H9 (cell line): ENCODE results near the gene LCP1. TPM values are rescaled to one million over a fixed set of nuclear protein-coding genes. Genes with fewer than 3 reads are reported as not detected.

Experiments
- DNase-seq: peaks from one replicate; pipeline ENCODE4 v3.0.0-alpha.2; 2017
- H2AFZ ChIP-seq: one replicate; pipeline ENCODE4 v1.6.1; 2013; ENCODE audit warnings: mild to moderate bottlenecking, low read length, control low read depth, moderate library complexity
- H2AK5ac ChIP-seq: 2 replicates; pipeline ENCODE4 v1.6.1; 2013; ENCODE audit warnings: low read length, control low read depth, mixed read lengths; ENCODE audit not compliant: insufficient read length
- H2BK120ac ChIP-seq: one replicate; pipeline ENCODE4 v1.6.1; 2013; ENCODE audit warnings: low read depth, mild to moderate bottlenecking, low read length, control low read depth, inconsistent platforms; ENCODE audit not compliant: poor library complexity, severe bottlenecking
- H2BK12ac ChIP-seq: 2 replicates; pipeline ENCODE4 v1.6.1; 2013; ENCODE audit warnings: low read length, control low read depth, mixed read lengths, low read depth; ENCODE audit not compliant: insufficient read length
- H2BK15ac ChIP-seq: 2 replicates; pipeline ENCODE4 v1.6.1; 2013; ENCODE audit warnings: low read depth, low read length, control low read depth
- H2BK20ac ChIP-seq: one replicate; pipeline ENCODE4 v1.6.1; 2013; ENCODE audit warnings: low read depth, mild to moderate bottlenecking, low read length, control low read depth, inconsistent platforms; ENCODE audit not compliant: poor library complexity, severe bottlenecking
- H2BK5ac ChIP-seq: 2 replicates; pipeline ENCODE4 v1.6.1; 2013; ENCODE audit warnings: low read length, control low read depth, mixed read lengths; ENCODE audit not compliant: insufficient read length
- H3K14ac ChIP-seq: 2 replicates; pipeline ENCODE4 v1.6.1; 2013; ENCODE audit warnings: low read length, control low read depth; ENCODE audit not compliant: insufficient read depth
- H3K18ac ChIP-seq: 2 replicates; pipeline ENCODE4 v1.6.1; 2013; ENCODE audit warnings: low read depth, mild to moderate bottlenecking, mixed read lengths, low read length, control low read depth; ENCODE audit not compliant: insufficient read length
- H3K23ac ChIP-seq: 2 replicates; pipeline ENCODE4 v1.6.1; 2013; ENCODE audit warnings: low read length, control low read depth, mixed read lengths, low read depth; ENCODE audit not compliant: insufficient read length
- H3K23me2 ChIP-seq: 2 replicates; pipeline ENCODE4 v1.6.1; 2013; ENCODE audit warnings: low read depth, mild to moderate bottlenecking, mixed read lengths, low read length, control low read depth; ENCODE audit not compliant: insufficient read length, poor library complexity, severe bottlenecking
- H3K27ac ChIP-seq: 2 replicates; pipeline ENCODE4 v1.5.1; 2013; ENCODE audit warnings: low read length, control low read depth, mixed read lengths, low read depth; ENCODE audit not compliant: insufficient read length
- H3K27me3 ChIP-seq: 2 replicates; pipeline ENCODE4 v1.6.1; 2013; ENCODE audit warnings: low read length, control low read depth, inconsistent platforms; ENCODE audit not compliant: insufficient read depth
- H3K4ac ChIP-seq: 2 replicates; pipeline ENCODE4 v1.6.1; 2013; ENCODE audit warnings: low read depth, mild to moderate bottlenecking, control low read depth, inconsistent platforms, low read length, moderate library complexity
- H3K4me1 ChIP-seq: 2 replicates; pipeline ENCODE4 v1.6.1; 2013; ENCODE audit warnings: low read length, control low read depth, inconsistent platforms; ENCODE audit not compliant: insufficient read depth
- H3K4me2 ChIP-seq: 2 replicates; pipeline ENCODE4 v1.6.1; 2013; ENCODE audit warnings: low read length, control low read depth, mixed read lengths; ENCODE audit not compliant: insufficient read length, insufficient read depth
- H3K56ac ChIP-seq: 2 replicates; pipeline ENCODE4 v1.6.1; 2013; ENCODE audit warnings: low read depth, mild to moderate bottlenecking, mixed read lengths, low read length, control low read depth; ENCODE audit not compliant: insufficient read length
- H3K79me1 ChIP-seq: 2 replicates; pipeline ENCODE4 v1.6.1; 2013; ENCODE audit warnings: low read depth, mild to moderate bottlenecking, moderate library complexity, low read length, control low read depth, inconsistent platforms; ENCODE audit not compliant: insufficient read depth, poor library complexity, severe bottlenecking
- H3K79me2 ChIP-seq: 2 replicates; pipeline ENCODE4 v1.6.1; 2013; ENCODE audit warnings: low read length, control low read depth, inconsistent platforms; ENCODE audit not compliant: insufficient read depth
- H3K9ac ChIP-seq: 2 replicates; pipeline ENCODE4 v1.6.1; 2013; ENCODE audit warnings: low read length, control low read depth, mixed read lengths; ENCODE audit not compliant: insufficient read length; ENCODE audit errors: extremely low read depth
- H3K9me3 ChIP-seq: one replicate; pipeline ENCODE4 v1.6.1; 2013; ENCODE audit warnings: low read depth, low read length, inconsistent platforms; ENCODE audit not compliant: control insufficient read depth
- H3T11ph ChIP-seq: one replicate; pipeline ENCODE4 v1.6.1; 2013; ENCODE audit warnings: mild to moderate bottlenecking, low read length, control low read depth, inconsistent platforms
- H4K20me1 ChIP-seq: one replicate; pipeline ENCODE4 v1.6.1; 2013; ENCODE audit not compliant: control insufficient read depth, insufficient read length, insufficient read depth
- H4K5ac ChIP-seq: 2 replicates; pipeline ENCODE4 v1.6.1; 2013; ENCODE audit warnings: low read depth, mild to moderate bottlenecking, mixed read lengths, low read length, control low read depth; ENCODE audit not compliant: insufficient read length
- H4K8ac ChIP-seq: replicated peaks from 2 replicates; pipeline ENCODE4 v1.6.1; 2013; ENCODE audit warnings: low read length, control low read depth, mixed read lengths, low read depth; ENCODE audit not compliant: insufficient read length
- H4K91ac ChIP-seq: 2 replicates; pipeline ENCODE4 v1.6.1; 2013; ENCODE audit warnings: low read depth, mild to moderate bottlenecking, moderate library complexity, mixed read lengths, low read length, control low read depth; ENCODE audit not compliant: insufficient read length
- H3K27ac Mint-ChIP-seq, 3 experiments: 2 replicates in 2 of 3; 3 replicates in 1 of 3; pipeline ENCODE4 v1.8.0; 2020 to 2021; ENCODE audit warnings: mixed read lengths in 3 of 3, mild to moderate bottlenecking in 1 of 3, moderate library complexity in 1 of 3
- H3K27me3 Mint-ChIP-seq: 2 replicates; pipeline ENCODE4 v1.8.0; 2021; ENCODE audit warnings: low read depth, mild to moderate bottlenecking, moderate library complexity, mixed read lengths
- H3K36me3 Mint-ChIP-seq, 3 experiments: 2 replicates in 2 of 3; 3 replicates in 1 of 3; pipeline ENCODE4 v1.8.0; 2020 to 2021; ENCODE audit warnings: low read depth in 3 of 3, mixed read lengths in 3 of 3; ENCODE audit not compliant: insufficient read depth in 1 of 3
- H3K4me1 Mint-ChIP-seq, 2 experiments: 2 replicates each; pipeline ENCODE4 v1.8.0; 2020; ENCODE audit warnings: mixed read lengths in 2 of 2
- H3K4me3 Mint-ChIP-seq, 2 experiments: 2 replicates in 1 of 2; 3 replicates in 1 of 2; pipeline ENCODE4 v1.8.0; 2020 to 2021; ENCODE audit warnings: mild to moderate bottlenecking in 2 of 2, mixed read lengths in 2 of 2, moderate library complexity in 1 of 2
- H3K9me3 Mint-ChIP-seq, 2 experiments: 2 replicates in 1 of 2; 3 replicates in 1 of 2; pipeline ENCODE4 v1.8.0; 2020; ENCODE audit warnings: mild to moderate bottlenecking in 2 of 2, mixed read lengths in 2 of 2, moderate library complexity in 1 of 2
- CTCF ChIP-seq: fragments of 200-600 bp; sonication (generic); conservative IDR thresholded peaks from 3 replicates; pipeline ENCODE4 v1.8.0; 2021; ENCODE audit warnings: antibody characterized with exemption, mild to moderate bottlenecking
- WGBS: extraction: QIAGEN DNeasy Blood & Tissue Kit; methylation state at CpG from one replicate; pipeline ENCODE4 v1.1.7; 2013; ENCODE audit warnings: missing lambda C conversion rate, low lambda C conversion rate, mixed read lengths; ENCODE audit not compliant: insufficient read length; ENCODE audit errors: extremely low coverage; 5-methylcytosine and 5-hydroxymethylcytosine counted together
- total RNA-seq: library from RNA; stranded (reverse); gene quantifications from 2 replicates; pipeline ENCODE4 v1.2.1, GENCODE V29; 2021

LCP1 gene
- total RNA-seq, 1 experiment from 2014 or later, result 0.81 TPM

GRCh38 chr13:46140044-46140443, 41.9 kb downstream of the LCP1 start:
- Histone ChIP-seq H2BK15ac (no peak overlapping the region), H3K27ac (no peak overlapping the region), H3K79me2 (no peaks in the 10 kb centered on the region), H2BK12ac (no peak overlapping the region), H3K56ac (no peak overlapping the region), H3K27me3 (no peaks in the 10 kb centered on the region), H3K9me3 (no peaks in the 10 kb centered on the region), H3K79me1 (no peaks in the 10 kb centered on the region), H4K5ac (no peak overlapping the region), H3K14ac (no peak overlapping the region), H4K91ac (no peak overlapping the region), H2BK120ac (no peak overlapping the region), H3T11ph (no peak overlapping the region), H3K4ac (no peak overlapping the region), H4K20me1 (no peaks in the 10 kb centered on the region), H2BK5ac (no peak overlapping the region), H2BK20ac (no peak overlapping the region), H3K4me1 (peaks cover 3% of the 10 kb centered on the region; the same call in 1 of the 2 replicates), H3K18ac (no peak overlapping the region), H3K4me2 (no peak overlapping the region), H3K23ac (no peak overlapping the region), H2AK5ac (no peak overlapping the region), H2AFZ (no peak overlapping the region), H4K8ac (no peak overlapping the region), H3K9ac (no peak overlapping the region), H3K23me2 (no peaks in the 10 kb centered on the region)
- Mint-ChIP-seq H3K4me1 (peaks cover 27 to 30% of the 10 kb centered on the region in 2 experiments), H3K27ac (no peak overlapping the region; a peak in 1 of 7 replicates), H3K9me3 (no peaks in the 10 kb centered on the region), H3K27me3 (no peaks in the 10 kb centered on the region), H3K4me3 (no peak overlapping the region), H3K36me3 (no peaks in the 10 kb centered on the region)
- no peak for TF ChIP-seq CTCF
- WGBS, result no CpG with 5 or more reads among the region's 2 CpGs
- no peak for DNase-seq
